Gastroesophageal sphincter (tissue), 3 donors: Measurements from ENCODE around the gene IL1RAPL1.

ENCODE experiments used
- CTCF ChIP-seq, 4 experiments: fragments of 200-600 bp in 2 of 4; fragments of 450-650 bp in 2 of 4; sonication (generic) in 1 of 4; IDR thresholded peaks; one replicate each; pipeline ENCODE4 v1.5.1; 2017 to 2019; ENCODE audit warnings: antibody characterized with exemption in 4 of 4, mild to moderate bottlenecking in 2 of 4, moderate library complexity in 2 of 4
- EP300 ChIP-seq: sonication (generic); formaldehyde crosslinking; IDR thresholded peaks from one replicate; pipeline ENCODE4 v1.6.1; 2017; ENCODE audit warnings: antibody characterized with exemption, mild to moderate bottlenecking
- POLR2A ChIP-seq, 2 donors: fragments of 450-650 bp; IDR thresholded peaks; one replicate each; pipeline ENCODE4 v1.6.1; 2017; ENCODE audit warnings: antibody characterized with exemption in 2 of 2, mild to moderate bottlenecking in 2 of 2, moderate library complexity in 1 of 2
- POLR2AphosphoS5 ChIP-seq: sonication (generic); formaldehyde crosslinking; IDR thresholded peaks from one replicate; pipeline ENCODE4 v1.6.1; 2017; ENCODE audit warnings: antibody characterized with exemption

DNA sequence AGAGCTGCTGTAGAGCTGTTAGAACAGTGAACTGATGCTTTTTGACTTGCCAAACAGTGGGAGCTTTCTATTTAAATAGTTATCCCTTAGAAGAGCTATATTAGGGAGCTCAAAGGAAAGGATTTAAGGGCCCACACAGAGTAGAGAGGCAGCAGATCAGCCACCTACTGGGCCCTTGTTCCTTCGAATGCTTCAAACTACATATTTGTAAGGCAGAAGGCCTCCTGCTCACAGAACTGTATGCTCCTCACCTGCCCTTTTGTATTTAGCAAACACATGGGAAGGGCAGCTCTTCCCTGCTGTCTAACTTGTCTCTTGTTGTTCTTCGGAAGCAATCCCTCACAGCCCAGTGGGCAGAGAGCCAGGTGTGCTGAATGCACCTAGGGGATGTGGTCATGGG, 38.0 kb downstream of the IL1RAPL1 start:
- TF ChIP-seq POLR2A (IDR thresholded peaks at IDR 0.05): no peak
- TF ChIP-seq EP300: no peak
- no peak for TF ChIP-seq CTCF (IDR thresholded peaks at IDR 0.05)
- TF ChIP-seq POLR2AphosphoS5: no peak
